HG02970 (cell line): ENCODE data around the gene IL17B.

Experiments used
- ATAC-seq: cut with Tn5 transposase; IDR thresholded peaks from one replicate; pipeline ENCODE4 v1.9.1; 2021; ENCODE audit warnings: mild to moderate bottlenecking, moderate library complexity, moderate number of reproducible peaks; ENCODE audit not compliant: unreplicated experiment, low FRiP score

Gene IL17B

GRCh38 chr5:149363936-149364335 is 15.2 kb downstream of the IL17B start:
- no peak for ATAC-seq

GRCh38 chr5:149363358-149363757 is 15.7 kb downstream of the IL17B start:
- ATAC-seq, result no peak

DNA sequence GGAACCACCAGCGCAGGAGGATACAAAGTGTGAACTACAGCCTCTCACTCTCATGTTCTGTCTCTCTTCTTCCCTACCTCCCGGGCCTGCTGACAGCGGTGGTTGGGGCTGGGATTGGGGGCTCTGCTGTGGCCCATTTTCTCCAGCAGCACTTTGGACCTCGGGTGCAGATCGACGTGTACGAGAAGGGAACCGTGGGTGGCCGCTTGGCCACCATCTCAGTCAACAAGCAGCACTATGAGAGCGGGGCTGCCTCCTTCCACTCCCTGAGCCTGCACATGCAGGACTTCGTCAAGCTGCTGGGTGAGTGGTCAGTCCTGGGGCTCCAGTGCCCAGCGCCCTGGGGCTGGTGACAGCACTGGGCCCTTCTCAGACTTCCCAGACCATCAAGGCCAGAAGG is 16.6 kb downstream of the IL17B start:
- ATAC-seq, result no peak

- no peak for ATAC-seq
Measured at GRCh38 chr5:149360272-149360671, 18.8 kb downstream of the IL17B start.

DNA sequence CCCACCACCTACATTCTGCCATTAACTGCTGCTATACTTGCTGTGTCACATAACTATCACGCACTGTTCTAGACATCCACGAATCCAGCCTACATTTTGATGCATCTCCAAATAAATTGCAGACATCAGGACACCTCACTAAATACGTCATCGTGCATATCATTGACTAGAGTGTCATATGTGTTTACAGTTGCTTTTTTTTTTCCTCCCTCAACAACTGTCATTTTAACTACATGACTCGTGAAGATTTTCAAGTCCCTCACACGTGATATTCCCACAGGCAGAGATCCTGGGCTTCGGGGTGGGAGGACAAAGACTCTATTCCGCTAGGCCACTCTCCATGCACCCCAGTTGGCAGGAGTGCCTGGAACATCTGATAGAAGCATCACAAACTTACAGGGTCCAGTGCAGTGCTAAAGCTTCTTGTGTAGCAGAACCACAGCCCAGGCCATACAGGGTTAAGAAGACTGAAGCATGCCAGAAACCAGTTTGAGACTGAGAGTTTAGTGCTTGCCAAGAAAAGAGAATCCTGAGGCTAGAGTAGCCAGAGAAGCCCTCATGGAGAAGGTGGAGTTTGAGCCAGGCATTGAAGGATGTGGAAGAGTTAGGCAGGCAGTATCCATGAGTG is 20.1 kb downstream of the IL17B start:
- ATAC-seq, result no peak

DNA sequence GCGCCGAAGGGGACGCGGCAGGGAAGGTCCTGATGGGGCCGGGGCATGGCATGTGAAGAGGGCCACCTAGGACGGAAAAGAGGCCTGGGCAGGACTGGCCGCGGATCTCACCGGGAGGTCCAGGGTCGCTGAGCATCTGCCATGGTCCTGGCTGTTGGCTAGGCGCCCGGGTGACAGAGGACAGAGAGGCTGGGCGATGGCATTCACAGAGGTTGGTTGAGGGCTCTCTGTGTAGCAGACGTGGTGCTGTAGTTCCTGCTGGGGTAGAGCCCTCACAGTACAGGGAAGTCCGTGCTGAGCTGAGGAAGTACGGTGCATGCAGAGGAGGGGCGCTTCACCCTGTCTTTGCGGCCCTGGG is 20.8 kb downstream of the IL17B start:
- ATAC-seq, result no peak

DNA sequence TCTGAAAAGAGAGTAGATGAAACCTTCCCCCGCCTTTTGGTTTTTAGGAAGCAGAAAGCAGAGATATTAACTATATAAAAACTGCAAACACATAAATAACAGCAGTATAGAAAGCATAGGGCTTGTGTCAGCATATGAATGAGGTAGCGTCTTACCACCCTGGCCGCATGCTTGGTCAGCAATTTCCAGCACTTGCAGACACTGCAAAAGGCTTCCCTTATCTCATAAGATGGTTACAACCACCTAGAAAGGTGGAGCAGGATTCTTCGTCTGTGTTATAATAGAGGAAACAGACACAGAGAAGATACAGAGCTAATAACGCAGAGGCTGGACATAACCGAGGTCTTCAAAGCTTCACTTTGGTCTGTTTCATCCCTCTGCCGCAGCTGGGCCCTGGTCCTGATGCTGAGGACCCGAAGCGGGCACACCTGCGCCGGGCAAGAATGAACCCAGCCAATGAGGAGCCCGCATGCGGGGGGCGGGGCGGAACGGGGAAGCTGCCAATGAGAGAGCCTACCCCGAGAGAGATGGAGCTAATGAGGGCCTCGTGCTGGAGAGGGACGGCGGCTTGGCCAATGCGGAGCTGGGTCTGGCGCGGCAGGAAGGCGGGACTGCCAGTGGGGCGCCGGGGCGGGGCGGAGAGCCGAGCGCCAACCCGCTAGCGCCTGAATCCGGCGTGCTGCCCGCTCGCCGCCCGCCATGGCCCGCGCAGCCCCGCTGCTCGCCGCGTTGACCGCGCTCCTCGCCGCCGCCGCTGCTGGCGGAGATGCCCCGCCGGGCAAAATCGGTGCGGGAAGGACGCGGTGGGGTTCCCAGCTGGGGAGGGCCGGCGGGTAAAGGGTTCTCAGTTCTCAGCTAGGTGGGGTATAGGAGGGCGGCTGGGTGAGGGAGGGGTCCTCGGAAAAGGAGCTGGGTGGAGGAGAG is 21.5 kb downstream of the IL17B start, which contains the start of gene PCYOX1L:
PCYOX1L (plus strand) TSS at position 677 of the 924 bp plus-strand sequence; CDS start at position 700, 23 bp downstream.
- ATAC-seq, result peak; percentile 100

DNA sequence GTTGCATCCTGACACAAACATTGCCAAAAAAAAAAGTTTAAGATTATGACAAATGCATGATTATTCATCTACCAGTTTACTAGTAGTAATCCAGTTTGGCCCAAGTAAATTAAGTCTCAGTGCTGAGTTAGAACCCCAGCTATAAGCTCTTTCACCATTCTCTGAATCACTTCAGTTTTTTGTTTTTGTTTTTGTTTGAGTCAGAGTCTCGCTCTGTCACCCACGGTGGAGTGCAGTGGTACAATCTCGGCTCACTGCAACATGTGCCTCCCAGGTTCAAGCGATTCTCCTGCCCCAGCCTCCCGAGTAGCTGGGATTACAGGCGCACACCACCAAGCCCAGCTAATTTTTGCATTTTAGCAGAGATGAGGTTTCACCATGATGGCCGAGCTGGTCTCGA is 22.7 kb downstream of the IL17B start:
- ATAC-seq, result no peak

GRCh38 chr5:149355688-149356087 is 23.4 kb downstream of the IL17B start:
- no peak for ATAC-seq

GRCh38 chr5:149353911-149354310 is 25.2 kb downstream of the IL17B start:
- no peak for ATAC-seq

DNA sequence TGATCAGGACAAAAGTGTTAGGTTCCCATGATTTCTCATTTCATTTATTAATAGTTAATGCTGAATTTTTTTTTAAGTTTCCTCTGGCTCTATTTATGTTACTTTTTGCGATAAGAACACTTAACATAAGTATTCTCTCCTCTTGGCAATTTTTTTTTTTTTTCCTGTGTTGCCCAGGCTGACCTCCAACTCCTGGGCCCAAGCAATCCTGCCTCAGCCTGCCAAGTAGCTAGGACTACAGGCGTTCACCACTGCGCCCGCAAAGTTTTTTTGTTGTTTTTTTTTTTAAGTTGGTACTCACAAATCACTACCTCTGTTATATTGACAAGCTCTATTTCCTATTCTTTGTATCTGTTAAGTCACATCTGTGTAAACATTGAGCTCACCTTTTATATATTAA is 26.9 kb downstream of the IL17B start:
- ATAC-seq, result no peak

GRCh38 chr5:149349382-149349781 is 29.7 kb downstream of the IL17B start:
- no peak for ATAC-seq

GRCh38 chr5:149348518-149348917 is 30.6 kb downstream of the IL17B start:
- ATAC-seq, result no peak

- ATAC-seq, result no peak
Measured at GRCh38 chr5:149345892-149346222, 33.2 kb downstream of the IL17B start.

DNA sequence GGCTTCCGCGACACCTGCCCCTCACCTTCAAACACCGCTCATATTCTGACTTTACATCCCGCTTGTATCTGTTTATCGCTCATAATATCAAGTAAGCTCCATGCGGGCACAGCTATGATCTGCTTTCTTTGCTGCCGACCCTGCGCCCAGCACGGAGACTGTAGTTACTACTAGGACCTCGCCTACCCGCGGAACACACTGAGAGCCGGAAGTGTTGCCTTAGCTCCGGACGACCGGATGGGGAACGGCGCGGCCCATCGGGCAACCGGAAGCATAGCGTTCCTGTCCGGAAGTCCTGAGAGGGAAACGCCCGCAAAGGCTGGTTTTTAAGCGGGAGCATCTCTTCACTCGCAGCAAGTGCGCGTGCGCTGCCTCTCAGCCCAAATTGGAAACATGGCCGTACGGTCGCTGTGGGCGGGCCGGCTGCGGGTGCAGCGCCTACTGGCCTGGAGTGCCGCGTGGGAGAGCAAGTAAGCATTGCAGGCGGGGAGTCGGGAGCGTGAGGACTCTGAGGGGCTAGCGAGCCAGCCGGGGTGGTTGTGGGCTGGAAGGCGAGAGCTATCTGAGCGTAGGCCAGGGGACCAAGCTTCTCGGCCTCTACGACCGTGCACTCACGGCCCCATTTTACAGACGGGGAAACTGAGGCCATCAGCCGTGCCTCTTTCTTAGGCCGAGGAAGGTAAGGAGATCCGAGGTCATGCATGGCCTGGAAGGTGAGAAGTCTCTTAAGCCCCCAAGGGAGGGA is 33.8 kb downstream of the IL17B start, which contains the start of gene GRPEL2:
GRPEL2 (plus strand) TSS at position 353 of the 745 bp plus-strand sequence; CDS start at position 394, 41 bp downstream.
- ATAC-seq, result peak; percentile 97

DNA sequence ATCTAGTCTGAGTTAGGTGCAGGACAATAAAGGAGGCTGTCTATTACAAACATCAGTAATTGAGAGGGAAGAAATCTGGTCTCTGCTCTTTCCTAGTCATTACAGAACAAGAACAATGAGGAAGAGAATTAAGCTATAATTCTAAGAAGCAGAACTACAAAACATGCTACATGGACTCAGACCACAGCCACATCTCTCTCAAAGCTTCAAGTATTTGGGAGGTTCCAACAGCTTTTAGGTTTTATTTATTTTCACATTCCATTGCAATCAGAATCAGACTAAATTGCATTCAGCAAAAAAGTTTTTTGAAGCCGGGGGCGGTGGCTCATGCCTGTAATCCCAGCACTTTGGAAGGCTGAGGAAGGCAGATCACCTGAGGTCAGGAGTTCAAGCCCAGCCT is 34.9 kb downstream of the IL17B start:
- ATAC-seq, result no peak

- no peak for ATAC-seq
Measured at GRCh38 chr5:149341876-149342275, 37.2 kb downstream of the IL17B start.

DNA sequence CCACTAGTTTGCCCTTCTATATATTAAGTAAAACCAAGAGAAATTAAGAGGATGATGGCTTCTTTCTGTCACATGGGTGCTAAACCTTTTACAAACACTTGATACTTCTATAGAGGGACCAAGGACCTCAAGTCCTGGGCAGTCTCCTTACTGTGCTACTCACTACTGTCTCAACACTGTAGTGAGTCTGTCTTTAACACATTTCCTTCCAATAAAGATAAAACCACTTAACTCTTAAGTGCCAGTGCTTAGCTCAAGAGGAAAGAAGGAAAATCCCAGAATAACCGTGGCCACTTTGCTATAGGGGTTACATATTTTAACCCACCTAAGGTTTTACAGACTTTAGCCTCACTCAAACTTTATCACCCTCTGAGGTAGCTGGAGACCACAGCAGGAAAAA is 38.2 kb downstream of the IL17B start:
- ATAC-seq, result no peak

- no peak for ATAC-seq
Measured at GRCh38 chr5:149338364-149338763, 40.7 kb downstream of the IL17B start.

- ATAC-seq, result no peak
Measured at GRCh38 chr5:149337736-149338135, 41.4 kb downstream of the IL17B start.
